HepG2 (cell line): ENCODE data around the gene TBCD. TPM values are rescaled to one million over a fixed set of nuclear protein-coding genes. Genes with fewer than 3 reads are reported as not detected.

ENCODE experiments used
- FOSL2 ChIP-seq: sonication (generic); formaldehyde crosslinking; IDR thresholded peaks from 2 replicates; pipeline ENCODE4 v1.4.0; 2020; ENCODE audit warnings: missing genetic modification reagents
- HNF4A ChIP-seq: sonication (generic); formaldehyde crosslinking; IDR thresholded peaks from 2 replicates; pipeline ENCODE4 v1.4.0; 2020; ENCODE audit warnings: missing genetic modification reagents
- MAFG ChIP-seq: sonication (generic); formaldehyde crosslinking; IDR thresholded peaks from 2 replicates; pipeline ENCODE4 v1.5.1; 2020; ENCODE audit warnings: mild to moderate bottlenecking, missing genetic modification reagents
- PHF8 ChIP-seq: sonication (generic); formaldehyde crosslinking; IDR thresholded peaks from 2 replicates; pipeline ENCODE4 v1.5.0; 2020; ENCODE audit warnings: missing genetic modification reagents
- SAP130 ChIP-seq: IDR thresholded peaks from 2 replicates; pipeline ENCODE4 v1.6.1; 2016; ENCODE audit warnings: low read depth
- SATB2 ChIP-seq: sonication (generic); formaldehyde crosslinking; IDR thresholded peaks from 2 replicates; pipeline ENCODE4 v1.5.0; 2020; ENCODE audit warnings: missing genetic modification reagents
- XBP1 ChIP-seq: sonication (generic); formaldehyde crosslinking; IDR thresholded peaks from 2 replicates; pipeline ENCODE4 v1.5.0; 2020; ENCODE audit warnings: missing genetic modification reagents
- ZNF781 ChIP-seq: sonication (generic); formaldehyde crosslinking; IDR thresholded peaks from 2 replicates; pipeline ENCODE4 v1.5.1; 2020; ENCODE audit warnings: borderline replicate concordance, mild to moderate bottlenecking, missing genetic modification reagents; ENCODE audit errors: not compliant biosample characterization
- polyA plus RNA-seq, 8 experiments: library from polyadenylated mRNA; depleted of rRNA in 3 of 8; stranded (reverse) in 7 of 8; unstranded in 1 of 8; fragments of >200 nt; fragmentation: Illumina TruSeq in 4 of 8; extraction: Trizol in 4 of 8; gene quantifications; 2 replicates each; pipeline versions ENCODE4 v1.2.1 to v1.2.3, GENCODE V29; 2011 to 2016; ENCODE audit warnings: low read depth in 4 of 8, missing spikeins in 1 of 8, mixed read lengths in 1 of 8; ENCODE audit not compliant: insufficient read depth in 1 of 8
- total RNA-seq, 5 experiments: library from RNA; depleted of rRNA; stranded (reverse); fragments of >200 nt; fragmentation: Illumina TruSeq; extraction: Trizol; gene quantifications; 2 replicates each; pipeline ENCODE4 v1.2.3, GENCODE V29; 2016; ENCODE audit warnings: low read depth in 1 of 5
- TF ChIP-seq, protein P1 (sequence below): fragments of 450-650 bp; IDR thresholded peaks from 2 replicates; pipeline ENCODE4 v1.6.1; 2017; ENCODE audit warnings: mild to moderate bottlenecking
- TF ChIP-seq, protein P2 (sequence below): IDR thresholded peaks from 2 replicates; pipeline ENCODE4 v1.6.1; 2016; ENCODE audit warnings: low read depth
- TF ChIP-seq, protein P3 (sequence below): sonication (generic); formaldehyde crosslinking; IDR thresholded peaks from 2 replicates; pipeline ENCODE4 v1.4.0; 2020; ENCODE audit warnings: missing genetic modification reagents, mild to moderate bottlenecking, borderline replicate concordance
- TF ChIP-seq, protein P4 (sequence below): fragments of 450-650 bp; IDR thresholded peaks from 2 replicates; pipeline ENCODE4 v1.6.1; 2017
- TF ChIP-seq, protein P5 (sequence below): sonication (generic); formaldehyde crosslinking; IDR thresholded peaks from 2 replicates; pipeline ENCODE4 v1.4.0; 2020; ENCODE audit warnings: missing genetic modification reagents
- TF ChIP-seq, protein P6 (sequence below): sonication (generic); formaldehyde crosslinking; IDR thresholded peaks from 2 replicates; pipeline ENCODE4 v1.4.0; 2020; ENCODE audit warnings: mild to moderate bottlenecking, missing genetic modification reagents
- TF ChIP-seq, protein P7 (sequence below): sonication (generic); formaldehyde crosslinking; IDR thresholded peaks from 2 replicates; pipeline ENCODE4 v1.5.0; 2020; ENCODE audit warnings: mild to moderate bottlenecking, missing genetic modification reagents

The TBCD gene
- total and polyA plus RNA-seq, 2 of the 13 experiments (the other 11 are each of a cell fraction or from before 2014, with no cell fraction given), result 33.9 to 54.8 TPM

DNA sequence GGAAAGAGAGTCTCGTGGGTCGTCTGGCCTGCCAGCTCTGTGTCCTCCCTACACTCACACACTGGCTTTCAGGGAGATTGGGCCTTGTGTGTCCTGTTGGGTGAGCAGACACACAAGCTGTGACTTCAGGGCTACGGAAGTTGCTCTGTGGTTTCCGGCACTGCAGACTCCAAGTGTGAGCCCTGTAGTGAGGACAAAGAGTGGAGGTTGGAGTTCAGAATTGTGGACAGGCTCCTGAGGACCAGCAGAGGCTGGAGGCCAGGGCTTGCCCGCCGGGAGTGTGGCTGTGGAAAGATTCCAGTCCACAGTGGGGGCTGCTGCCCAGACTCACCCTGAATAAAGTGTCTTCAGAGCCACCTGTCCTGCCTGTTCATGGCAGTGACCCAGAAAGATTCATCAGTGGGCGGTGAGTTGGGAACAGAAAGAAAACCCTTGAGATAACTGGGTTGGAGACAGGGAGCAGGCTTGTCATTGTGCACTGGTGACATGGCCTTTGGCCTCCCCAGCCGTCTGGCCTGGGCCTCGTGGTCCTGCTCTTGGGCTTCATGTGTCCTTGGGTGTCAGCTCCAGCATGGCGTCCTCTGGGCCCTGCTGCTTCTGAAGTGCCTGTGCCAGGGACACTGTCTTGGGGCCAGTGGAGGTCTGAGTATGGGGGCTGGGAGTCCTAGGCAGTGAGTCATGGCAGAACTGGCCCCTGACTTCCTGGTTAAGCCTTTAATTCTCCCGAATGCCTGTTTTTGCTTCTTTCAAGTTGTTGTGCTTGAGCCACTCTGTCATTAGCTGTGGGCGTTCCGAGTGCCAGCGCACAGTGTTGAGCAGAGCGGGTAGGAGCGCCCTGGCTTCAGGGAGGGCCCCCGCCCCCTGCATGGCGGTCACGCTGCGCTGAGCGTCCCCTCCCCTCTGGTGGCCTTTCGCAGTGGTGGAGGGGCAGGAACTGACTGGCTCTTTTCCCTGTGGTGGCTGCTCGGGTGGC, 107.9 kb downstream of the TBCD start (continued):
- TF ChIP-seq, protein P1, sequence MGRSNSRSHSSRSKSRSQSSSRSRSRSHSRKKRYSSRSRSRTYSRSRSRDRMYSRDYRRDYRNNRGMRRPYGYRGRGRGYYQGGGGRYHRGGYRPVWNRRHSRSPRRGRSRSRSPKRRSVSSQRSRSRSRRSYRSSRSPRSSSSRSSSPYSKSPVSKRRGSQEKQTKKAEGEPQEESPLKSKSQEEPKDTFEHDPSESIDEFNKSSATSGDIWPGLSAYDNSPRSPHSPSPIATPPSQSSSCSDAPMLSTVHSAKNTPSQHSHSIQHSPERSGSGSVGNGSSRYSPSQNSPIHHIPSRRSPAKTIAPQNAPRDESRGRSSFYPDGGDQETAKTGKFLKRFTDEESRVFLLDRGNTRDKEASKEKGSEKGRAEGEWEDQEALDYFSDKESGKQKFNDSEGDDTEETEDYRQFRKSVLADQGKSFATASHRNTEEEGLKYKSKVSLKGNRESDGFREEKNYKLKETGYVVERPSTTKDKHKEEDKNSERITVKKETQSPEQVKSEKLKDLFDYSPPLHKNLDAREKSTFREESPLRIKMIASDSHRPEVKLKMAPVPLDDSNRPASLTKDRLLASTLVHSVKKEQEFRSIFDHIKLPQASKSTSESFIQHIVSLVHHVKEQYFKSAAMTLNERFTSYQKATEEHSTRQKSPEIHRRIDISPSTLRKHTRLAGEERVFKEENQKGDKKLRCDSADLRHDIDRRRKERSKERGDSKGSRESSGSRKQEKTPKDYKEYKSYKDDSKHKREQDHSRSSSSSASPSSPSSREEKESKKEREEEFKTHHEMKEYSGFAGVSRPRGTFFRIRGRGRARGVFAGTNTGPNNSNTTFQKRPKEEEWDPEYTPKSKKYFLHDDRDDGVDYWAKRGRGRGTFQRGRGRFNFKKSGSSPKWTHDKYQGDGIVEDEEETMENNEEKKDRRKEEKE, result no peak
- TF ChIP-seq SATB2 (CRISPR knock-in tag) (no peak), ZNF781 (CRISPR knock-in tag) (no peak), SAP130 (peak; percentile 48; the same call in 1 of the 2 replicates), HNF4A (CRISPR knock-in tag) (peak; percentile 69), FOSL2 (CRISPR knock-in tag) (peak; percentile 73), MAFG (CRISPR knock-in tag) (no peak), XBP1 (CRISPR knock-in tag) (no peak), PHF8 (CRISPR knock-in tag) (no peak)
- TF ChIP-seq, protein P2, sequence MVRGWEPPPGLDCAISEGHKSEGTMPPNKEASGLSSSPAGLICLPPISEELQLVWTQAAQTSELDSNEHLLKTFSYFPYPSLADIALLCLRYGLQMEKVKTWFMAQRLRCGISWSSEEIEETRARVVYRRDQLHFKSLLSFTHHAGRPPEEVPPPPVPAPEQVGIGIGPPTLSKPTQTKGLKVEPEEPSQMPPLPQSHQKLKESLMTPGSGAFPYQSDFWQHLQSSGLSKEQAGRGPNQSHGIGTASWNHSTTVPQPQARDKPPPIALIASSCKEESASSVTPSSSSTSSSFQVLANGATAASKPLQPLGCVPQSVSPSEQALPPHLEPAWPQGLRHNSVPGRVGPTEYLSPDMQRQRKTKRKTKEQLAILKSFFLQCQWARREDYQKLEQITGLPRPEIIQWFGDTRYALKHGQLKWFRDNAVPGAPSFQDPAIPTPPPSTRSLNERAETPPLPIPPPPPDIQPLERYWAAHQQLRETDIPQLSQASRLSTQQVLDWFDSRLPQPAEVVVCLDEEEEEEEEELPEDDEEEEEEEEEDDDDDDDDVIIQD, result no peak
- TF ChIP-seq, protein P3, sequence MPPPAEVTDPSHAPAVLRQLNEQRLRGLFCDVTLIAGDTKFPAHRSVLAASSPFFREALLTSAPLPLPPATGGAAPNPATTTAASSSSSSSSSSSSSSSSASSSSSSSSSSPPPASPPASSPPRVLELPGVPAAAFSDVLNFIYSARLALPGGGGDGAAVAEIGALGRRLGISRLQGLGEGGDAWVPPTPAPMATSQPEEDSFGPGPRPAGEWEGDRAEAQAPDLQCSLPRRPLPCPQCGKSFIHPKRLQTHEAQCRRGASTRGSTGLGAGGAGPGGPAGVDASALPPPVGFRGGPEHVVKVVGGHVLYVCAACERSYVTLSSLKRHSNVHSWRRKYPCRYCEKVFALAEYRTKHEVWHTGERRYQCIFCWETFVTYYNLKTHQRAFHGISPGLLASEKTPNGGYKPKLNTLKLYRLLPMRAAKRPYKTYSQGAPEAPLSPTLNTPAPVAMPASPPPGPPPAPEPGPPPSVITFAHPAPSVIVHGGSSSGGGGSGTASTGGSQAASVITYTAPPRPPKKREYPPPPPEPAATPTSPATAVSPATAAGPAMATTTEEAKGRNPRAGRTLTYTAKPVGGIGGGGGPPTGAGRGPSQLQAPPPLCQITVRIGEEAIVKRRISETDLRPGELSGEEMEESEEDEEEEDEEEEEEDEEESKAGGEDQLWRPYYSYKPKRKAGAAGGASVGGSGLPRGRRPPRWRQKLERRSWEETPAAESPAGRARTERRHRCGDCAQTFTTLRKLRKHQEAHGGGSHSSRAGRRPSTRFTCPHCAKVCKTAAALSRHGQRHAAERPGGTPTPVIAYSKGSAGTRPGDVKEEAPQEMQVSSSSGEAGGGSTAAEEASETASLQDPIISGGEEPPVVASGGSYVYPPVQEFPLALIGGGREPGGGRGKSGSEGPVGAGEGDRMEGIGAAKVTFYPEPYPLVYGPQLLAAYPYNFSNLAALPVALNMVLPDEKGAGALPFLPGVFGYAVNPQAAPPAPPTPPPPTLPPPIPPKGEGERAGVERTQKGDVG (CRISPR knock-in tag), result peak; percentile 40; the same call in 1 of the 2 replicates
- TF ChIP-seq, protein P4, sequence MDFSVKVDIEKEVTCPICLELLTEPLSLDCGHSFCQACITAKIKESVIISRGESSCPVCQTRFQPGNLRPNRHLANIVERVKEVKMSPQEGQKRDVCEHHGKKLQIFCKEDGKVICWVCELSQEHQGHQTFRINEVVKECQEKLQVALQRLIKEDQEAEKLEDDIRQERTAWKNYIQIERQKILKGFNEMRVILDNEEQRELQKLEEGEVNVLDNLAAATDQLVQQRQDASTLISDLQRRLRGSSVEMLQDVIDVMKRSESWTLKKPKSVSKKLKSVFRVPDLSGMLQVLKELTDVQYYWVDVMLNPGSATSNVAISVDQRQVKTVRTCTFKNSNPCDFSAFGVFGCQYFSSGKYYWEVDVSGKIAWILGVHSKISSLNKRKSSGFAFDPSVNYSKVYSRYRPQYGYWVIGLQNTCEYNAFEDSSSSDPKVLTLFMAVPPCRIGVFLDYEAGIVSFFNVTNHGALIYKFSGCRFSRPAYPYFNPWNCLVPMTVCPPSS, result no peak
- TF ChIP-seq, protein P5, sequence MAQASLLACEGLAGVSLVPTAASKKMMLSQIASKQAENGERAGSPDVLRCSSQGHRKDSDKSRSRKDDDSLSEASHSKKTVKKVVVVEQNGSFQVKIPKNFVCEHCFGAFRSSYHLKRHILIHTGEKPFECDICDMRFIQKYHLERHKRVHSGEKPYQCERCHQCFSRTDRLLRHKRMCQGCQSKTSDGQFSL (CRISPR knock-in tag), result no peak
- TF ChIP-seq, protein P6, sequence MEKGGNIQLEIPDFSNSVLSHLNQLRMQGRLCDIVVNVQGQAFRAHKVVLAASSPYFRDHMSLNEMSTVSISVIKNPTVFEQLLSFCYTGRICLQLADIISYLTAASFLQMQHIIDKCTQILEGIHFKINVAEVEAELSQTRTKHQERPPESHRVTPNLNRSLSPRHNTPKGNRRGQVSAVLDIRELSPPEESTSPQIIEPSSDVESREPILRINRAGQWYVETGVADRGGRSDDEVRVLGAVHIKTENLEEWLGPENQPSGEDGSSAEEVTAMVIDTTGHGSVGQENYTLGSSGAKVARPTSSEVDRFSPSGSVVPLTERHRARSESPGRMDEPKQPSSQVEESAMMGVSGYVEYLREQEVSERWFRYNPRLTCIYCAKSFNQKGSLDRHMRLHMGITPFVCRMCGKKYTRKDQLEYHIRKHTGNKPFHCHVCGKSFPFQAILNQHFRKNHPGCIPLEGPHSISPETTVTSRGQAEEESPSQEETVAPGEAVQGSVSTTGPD, result no peak
- TF ChIP-seq, protein P7, sequence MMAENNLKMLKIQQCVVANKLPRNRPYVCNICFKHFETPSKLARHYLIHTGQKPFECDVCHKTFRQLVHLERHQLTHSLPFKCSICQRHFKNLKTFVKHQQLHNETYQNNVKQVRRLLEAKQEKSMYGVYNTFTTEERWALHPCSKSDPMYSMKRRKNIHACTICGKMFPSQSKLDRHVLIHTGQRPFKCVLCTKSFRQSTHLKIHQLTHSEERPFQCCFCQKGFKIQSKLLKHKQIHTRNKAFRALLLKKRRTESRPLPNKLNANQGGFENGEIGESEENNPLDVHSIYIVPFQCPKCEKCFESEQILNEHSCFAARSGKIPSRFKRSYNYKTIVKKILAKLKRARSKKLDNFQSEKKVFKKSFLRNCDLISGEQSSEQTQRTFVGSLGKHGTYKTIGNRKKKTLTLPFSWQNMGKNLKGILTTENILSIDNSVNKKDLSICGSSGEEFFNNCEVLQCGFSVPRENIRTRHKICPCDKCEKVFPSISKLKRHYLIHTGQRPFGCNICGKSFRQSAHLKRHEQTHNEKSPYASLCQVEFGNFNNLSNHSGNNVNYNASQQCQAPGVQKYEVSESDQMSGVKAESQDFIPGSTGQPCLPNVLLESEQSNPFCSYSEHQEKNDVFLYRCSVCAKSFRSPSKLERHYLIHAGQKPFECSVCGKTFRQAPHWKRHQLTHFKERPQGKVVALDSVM (CRISPR knock-in tag), result no peak
